Tibial nerve (tissue), 4 donors: ENCODE results near the gene STRIP2.

ENCODE experiments used
- EP300 ChIP-seq, 2 donors: sonication (generic); formaldehyde crosslinking; IDR thresholded peaks; one replicate each; pipeline ENCODE4 v1.6.1; 2017; ENCODE audit warnings: antibody characterized with exemption in 2 of 2, mild to moderate bottlenecking in 1 of 2
- POLR2A ChIP-seq, 2 donors: fragments of 450-650 bp; IDR thresholded peaks; one replicate each; pipeline ENCODE4 v1.6.1; 2017; ENCODE audit warnings: antibody characterized with exemption in 2 of 2, mild to moderate bottlenecking in 2 of 2, moderate library complexity in 2 of 2
- TF ChIP-seq, protein P1 (sequence below), 5 experiments: fragments of 200-600 bp in 3 of 5; fragments of 450-650 bp in 2 of 5; sonication (generic) in 3 of 5; IDR thresholded peaks; one replicate each; pipeline ENCODE4 v1.5.1; 2016 to 2019; ENCODE audit warnings: antibody characterized with exemption in 5 of 5, mild to moderate bottlenecking in 3 of 5, moderate library complexity in 2 of 5

DNA sequence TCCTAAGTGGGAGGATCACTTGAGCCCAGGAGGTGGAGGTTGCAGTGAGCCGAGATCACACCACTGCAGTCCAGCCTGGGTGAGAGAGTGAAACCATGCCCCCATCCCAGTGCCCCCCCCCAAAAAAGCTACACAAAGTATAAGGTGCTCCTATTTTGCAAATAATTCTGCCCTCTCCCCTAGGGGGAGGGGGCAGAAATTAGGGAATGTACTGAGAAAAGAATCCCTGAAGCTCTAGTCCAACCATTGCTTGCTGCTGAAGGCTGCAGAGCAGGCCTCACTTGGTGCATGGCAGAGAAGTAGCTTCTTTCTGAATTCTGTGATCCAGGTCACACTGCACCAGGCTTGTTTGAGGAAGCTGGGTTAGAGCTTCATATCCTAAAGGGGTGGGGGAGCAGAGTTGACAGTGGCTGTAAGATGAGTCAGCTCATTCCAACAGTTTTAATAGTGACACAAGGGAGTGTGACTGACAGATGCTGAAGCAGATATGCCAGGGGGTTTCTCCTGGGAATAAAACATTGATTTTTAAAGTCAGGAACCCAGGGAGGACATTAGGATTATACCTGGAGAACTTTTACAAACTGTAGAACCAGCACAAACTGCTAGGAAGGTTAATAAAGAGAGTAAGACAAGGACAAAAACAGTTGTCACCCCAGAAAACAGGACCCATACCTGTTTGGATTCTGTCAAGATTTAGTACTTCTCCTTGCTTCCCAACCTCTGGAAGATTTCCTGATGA is 32.8 kb upstream of the STRIP2 start:
- TF ChIP-seq, protein P1, sequence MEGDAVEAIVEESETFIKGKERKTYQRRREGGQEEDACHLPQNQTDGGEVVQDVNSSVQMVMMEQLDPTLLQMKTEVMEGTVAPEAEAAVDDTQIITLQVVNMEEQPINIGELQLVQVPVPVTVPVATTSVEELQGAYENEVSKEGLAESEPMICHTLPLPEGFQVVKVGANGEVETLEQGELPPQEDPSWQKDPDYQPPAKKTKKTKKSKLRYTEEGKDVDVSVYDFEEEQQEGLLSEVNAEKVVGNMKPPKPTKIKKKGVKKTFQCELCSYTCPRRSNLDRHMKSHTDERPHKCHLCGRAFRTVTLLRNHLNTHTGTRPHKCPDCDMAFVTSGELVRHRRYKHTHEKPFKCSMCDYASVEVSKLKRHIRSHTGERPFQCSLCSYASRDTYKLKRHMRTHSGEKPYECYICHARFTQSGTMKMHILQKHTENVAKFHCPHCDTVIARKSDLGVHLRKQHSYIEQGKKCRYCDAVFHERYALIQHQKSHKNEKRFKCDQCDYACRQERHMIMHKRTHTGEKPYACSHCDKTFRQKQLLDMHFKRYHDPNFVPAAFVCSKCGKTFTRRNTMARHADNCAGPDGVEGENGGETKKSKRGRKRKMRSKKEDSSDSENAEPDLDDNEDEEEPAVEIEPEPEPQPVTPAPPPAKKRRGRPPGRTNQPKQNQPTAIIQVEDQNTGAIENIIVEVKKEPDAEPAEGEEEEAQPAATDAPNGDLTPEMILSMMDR (IDR thresholded peaks at IDR 0.05) = no peak
- TF ChIP-seq POLR2A (IDR thresholded peaks at IDR 0.05) = no peak
- no peak for TF ChIP-seq EP300 (IDR thresholded peaks at IDR 0.05)
